AG04449 (cell line): ENCODE results near the gene C1orf174.

Experiments used
- CTCF ChIA-PET: fragments of 350-600 bp; formaldehyde crosslinking; extraction: SDS; loops from one replicate; lab custom pipeline; 2021; ENCODE audit warnings: antibody characterized with exemption; lab: Yijun Ruan, JAX
- POLR2A ChIA-PET: fragments of 400-600, 350-600 bp; formaldehyde crosslinking; extraction: SDS; loops from one replicate; lab custom pipeline; 2020; ENCODE audit warnings: antibody characterized with exemption, inconsistent platforms; lab: Yijun Ruan, JAX
- DNase-seq: peaks from one replicate; pipeline ENCODE4 v3.0.0-alpha.2; 2010; ENCODE audit warnings: low read depth, low spot score
- H3K4me3 ChIP-seq: 2 replicates; pipeline ENCODE4 v1.5.1; 2011; ENCODE audit warnings: low read depth, mild to moderate bottlenecking, control low read depth, low read length
- TF ChIP-seq, protein P1 (sequence below): IDR thresholded peaks from one replicate; pipeline ENCODE4 v1.5.1; 2011; ENCODE audit warnings: mild to moderate bottlenecking, moderate library complexity, low read length, control low read depth, inconsistent platforms; ENCODE audit not compliant: insufficient read depth; ENCODE audit errors: missing control alignments

The C1orf174 gene

DNA sequence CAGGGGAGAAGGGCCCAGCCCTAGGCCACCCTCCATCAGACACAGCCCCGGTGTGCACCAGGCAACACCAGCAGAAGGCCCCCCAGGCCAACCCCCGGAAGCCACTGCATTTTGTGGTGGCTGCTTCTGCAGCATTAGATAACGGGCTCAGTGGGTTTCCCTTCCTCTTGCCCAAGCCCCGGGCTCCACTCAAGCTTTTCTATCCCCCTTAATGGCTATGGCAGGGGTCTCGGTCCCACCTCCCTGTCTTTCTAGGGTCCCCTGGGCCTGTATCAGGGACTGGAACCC, 18.9 kb downstream of the C1orf174 start:
- ChIA-PET CTCF (interaction anchor here (1.4 kb wide), 1 partner anchor 10 kb away, joined by 4 read pairs; no protein-coding TSS in a partner anchor), POLR2A (no interaction called here)
- DNase-seq: no peak
- no peak overlapping the region for H3K4me3 ChIP-seq
- TF ChIP-seq, protein P1, sequence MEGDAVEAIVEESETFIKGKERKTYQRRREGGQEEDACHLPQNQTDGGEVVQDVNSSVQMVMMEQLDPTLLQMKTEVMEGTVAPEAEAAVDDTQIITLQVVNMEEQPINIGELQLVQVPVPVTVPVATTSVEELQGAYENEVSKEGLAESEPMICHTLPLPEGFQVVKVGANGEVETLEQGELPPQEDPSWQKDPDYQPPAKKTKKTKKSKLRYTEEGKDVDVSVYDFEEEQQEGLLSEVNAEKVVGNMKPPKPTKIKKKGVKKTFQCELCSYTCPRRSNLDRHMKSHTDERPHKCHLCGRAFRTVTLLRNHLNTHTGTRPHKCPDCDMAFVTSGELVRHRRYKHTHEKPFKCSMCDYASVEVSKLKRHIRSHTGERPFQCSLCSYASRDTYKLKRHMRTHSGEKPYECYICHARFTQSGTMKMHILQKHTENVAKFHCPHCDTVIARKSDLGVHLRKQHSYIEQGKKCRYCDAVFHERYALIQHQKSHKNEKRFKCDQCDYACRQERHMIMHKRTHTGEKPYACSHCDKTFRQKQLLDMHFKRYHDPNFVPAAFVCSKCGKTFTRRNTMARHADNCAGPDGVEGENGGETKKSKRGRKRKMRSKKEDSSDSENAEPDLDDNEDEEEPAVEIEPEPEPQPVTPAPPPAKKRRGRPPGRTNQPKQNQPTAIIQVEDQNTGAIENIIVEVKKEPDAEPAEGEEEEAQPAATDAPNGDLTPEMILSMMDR: no peak

DNA sequence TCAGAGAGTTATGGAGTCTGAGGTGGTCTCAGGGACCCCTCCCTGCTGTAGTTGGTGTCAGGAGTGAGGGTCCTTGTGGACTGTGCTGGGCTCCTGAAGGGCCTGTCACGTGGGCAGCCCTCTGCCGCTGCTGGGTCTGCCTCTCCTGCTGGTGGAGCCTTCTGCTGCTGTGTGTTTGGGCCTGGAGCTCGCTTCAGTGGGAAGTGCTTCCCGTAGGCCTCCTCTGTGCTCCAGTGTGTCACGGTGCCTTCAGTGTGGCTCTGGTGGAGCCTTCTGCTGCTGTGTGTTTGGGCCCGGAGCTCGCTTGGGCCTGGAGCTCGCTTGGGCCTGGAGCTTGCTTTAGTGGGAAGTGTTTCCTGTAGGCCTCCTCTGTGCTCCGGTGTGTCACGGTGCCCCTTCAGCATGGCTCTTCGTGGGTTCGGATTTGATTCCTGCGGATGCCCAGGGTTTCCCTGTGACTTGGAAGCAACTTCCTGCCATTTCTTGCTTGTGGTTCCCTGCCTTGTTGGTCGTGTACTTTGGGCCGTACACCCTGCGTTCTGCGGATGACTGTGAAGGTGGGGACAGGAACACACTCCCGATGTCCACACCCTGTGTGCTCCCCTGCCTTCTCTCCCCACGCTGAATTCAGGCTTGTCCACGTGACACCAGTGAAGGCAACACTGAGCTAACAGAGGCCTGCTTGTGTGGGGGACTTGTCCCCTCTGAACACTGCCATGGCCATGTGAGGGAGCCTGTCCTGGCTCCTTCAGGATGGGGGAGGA, 19.5 kb downstream of the C1orf174 start:
- ChIA-PET CTCF (interaction anchor here (1.6 kb wide), 1 partner anchor 22 kb away, joined by 4 read pairs; no protein-coding TSS in a partner anchor), POLR2A (no interaction called here)
- no peak for DNase-seq
- no peak overlapping the region for H3K4me3 ChIP-seq
- TF ChIP-seq, protein P1: no peak

DNA sequence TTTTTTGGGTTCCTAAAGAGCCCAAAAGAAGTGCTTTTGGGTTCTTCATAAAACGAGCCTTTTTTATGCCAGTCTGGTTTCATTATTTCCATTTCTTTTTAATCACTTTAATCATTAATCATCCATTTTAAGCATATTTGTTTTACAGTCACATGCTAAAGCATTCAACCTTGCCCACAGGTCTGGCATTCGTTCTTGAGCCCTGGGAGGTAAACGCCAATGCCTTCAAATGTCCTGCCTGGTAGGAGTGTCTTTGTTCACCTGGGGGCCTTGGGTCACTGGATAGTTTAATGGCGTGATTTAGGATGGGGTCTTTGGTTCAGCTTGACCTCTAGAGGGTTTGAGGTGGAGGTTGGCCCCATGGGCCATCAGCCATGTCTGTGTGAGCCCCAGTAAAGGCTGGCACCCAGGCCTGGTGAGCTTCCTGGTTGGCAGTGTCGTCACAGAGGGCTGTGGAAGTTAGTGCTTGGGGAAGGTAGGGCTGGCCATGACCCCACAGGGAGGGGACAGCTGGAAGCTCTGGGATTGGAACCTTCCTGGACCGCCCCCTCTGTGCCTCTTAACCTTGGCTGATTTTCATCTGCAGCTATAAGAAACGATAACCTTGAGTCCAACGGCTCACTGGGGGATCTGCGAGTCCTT, 20.2 kb downstream of the C1orf174 start:
- TF ChIP-seq, protein P1: no peak
- ChIA-PET POLR2A (no interaction called here), CTCF (interaction anchor here (1.6 kb wide), 1 partner anchor 22 kb away, joined by 4 read pairs; no protein-coding TSS in a partner anchor)
- H3K4me3 ChIP-seq: no peak overlapping the region
- DNase-seq: no peak

DNA sequence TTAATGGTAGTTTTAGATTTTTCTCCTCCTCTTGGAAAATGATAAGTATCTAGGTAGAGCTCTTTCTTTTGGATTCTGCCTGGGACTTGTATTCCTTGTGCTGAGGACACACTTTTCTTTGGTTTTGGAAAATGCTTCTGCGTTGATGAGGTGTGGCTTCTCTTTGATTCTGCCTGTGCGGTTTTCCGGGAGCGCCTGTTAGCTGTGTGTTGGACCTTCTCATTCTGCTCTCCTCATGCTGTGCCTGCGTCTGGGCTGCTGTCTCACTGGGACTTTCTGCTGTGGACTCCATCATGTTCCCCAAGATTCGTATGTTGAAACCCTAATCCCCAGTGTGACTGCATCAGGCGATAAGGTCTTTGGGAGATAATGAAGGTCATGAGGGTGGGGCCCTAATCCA, 21.0 kb downstream of the C1orf174 start:
- POLR2A ChIA-PET: no interaction called here
- TF ChIP-seq, protein P1: no peak
- CTCF ChIA-PET: interaction anchor here (1.6 kb wide), 1 partner anchor 21 kb away, joined by 4 read pairs; no protein-coding TSS in a partner anchor
- H3K4me3 ChIP-seq: no peak overlapping the region
- no peak for DNase-seq

DNA sequence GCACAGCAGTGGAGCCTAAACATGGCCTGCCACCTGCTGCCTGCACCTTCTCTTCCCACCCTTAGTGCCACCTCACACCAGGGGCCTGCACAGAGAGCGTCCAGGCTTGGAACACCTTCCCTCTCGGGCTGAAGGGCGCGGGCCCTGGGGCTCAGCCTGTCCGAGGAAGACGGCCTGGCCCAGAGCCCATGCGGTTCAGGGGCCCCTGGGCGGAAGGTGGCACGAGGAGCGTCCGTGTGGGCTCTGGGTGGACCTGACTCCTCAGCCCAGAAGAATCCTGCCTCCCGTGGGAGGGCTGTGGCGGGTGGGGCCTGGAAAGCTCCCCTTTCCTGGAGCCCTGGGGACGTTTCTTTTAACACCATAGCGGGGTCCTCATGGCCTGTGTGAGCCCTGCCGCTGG, 23.4 kb downstream of the C1orf174 start:
- no peak for DNase-seq
- POLR2A ChIA-PET: no interaction called here
- TF ChIP-seq, protein P1: no peak
- CTCF ChIA-PET: no interaction called here
- H3K4me3 ChIP-seq: no peak overlapping the region

DNA sequence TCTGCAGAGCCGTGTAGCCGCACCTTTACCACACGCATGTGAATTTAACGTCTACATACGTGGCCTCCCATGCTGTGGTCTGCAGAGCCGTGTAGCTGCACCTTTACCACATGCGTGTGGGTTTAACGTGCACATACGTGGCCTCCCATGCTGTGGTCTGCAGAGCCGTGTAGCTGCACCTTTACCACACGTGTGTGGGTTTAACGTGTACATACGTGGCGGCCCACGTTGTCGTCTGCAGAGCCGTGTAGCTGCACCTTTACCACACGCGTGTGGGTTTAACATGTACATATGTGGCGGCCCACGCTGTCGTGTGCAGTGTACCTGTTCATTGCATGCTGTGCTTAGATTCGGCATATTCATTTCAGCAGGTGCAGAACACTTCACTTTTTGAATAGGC, 25.3 kb downstream of the C1orf174 start:
- no peak for DNase-seq
- no peak overlapping the region for H3K4me3 ChIP-seq
- ChIA-PET POLR2A (no interaction called here), CTCF (no interaction called here)
- TF ChIP-seq, protein P1: no peak
